Activated CD8-positive, alpha-beta memory T cell treated with anti-CD3 and anti-CD28 coated beads for 48 hours (primary cell): ENCODE results near the gene CYSTM1.

Experiments
- DNase-seq, 3 experiments: peaks; one replicate each; pipeline ENCODE4 v3.0.0-alpha.2; 2020; ENCODE audit warnings: low read depth in 2 of 3, low spot score in 2 of 3

CYSTM1 gene

DNA sequence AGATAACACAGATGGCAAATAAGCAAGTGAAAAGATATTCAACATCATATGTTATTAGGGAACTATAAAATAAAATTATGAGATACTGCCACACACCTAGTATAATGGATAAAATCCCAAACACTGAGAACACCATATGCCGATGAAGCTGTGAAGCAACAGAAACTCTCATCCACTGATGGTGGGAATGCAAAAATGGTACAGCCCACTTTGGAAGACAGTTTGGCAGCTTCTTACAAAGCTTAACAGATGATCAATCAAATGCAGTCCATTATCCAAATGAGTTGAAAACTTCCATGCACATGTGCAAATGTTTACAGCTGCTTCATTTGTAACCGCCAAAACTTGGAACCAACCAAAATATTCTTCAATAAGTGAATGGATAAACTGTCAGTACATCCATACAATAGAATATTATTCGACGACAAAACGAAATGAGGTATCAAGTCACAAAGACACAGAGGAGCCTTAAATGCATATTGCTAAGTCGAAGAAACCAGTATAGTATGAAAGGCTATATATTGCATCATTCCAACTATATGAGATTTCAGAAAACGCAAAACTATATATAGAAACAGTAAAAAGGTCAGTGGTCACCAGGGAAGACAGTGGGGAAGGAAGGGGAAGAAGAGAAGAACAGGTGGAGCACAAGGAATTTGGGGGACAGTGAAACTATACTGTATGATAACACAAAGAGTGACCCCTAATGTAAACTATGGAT, 113.0 kb downstream of the CYSTM1 start:
- DNase-seq: no peak

DNA sequence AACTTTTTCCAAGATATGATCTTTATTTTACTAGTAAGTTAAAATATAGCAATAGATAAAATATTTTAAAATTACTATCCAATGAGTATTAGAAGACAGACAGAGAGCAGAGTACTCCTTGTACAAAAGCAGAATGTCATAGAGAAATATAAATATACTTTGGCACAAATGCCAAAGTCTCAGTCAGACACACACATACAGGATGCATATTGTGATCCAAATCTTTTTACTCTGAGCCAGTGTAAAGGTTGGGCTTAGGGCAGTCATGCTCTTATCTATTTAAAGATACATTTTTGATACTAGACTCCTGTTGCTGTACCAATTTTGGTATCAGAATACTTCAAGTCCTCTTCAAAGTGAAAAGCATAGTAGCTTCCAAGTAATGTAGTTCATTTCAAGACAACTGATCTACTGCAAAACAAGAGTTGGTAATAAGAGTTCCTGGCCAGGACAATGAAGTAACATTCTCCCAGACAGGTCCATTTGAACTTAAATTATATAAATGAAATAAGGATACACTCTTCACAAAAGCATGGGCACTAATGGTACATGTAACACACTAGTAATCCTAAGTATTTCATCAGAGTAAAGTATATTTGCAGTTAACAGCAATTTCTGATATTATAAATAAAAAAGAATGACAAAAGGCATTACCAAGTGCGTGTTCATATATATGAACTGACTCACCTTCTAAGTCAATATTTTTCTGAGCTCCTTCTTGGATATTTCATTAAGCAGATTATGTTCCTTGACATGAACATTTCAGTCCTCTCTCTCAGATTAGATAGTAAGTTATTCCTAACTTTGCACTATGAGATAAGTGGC, 117.4 kb downstream of the CYSTM1 start:
- DNase-seq: no peak
